GM12864 (cell line): ENCODE results near the gene CEP112.

Source experiments
- DNase-seq: peaks from one replicate; pipeline ENCODE4 v3.0.0-alpha.2; 2011; ENCODE audit warnings: low read depth
- H3K4me3 ChIP-seq: 2 replicates; pipeline ENCODE4 v1.5.1; 2011; ENCODE audit warnings: mild to moderate bottlenecking, low read depth, low read length, control low read depth
- TF ChIP-seq, protein P1 (sequence below): IDR thresholded peaks from 2 replicates; pipeline ENCODE4 v1.5.1; 2011; ENCODE audit warnings: low read depth, mild to moderate bottlenecking, moderate library complexity, low read length, control low read depth, inconsistent platforms; ENCODE audit errors: missing control alignments

CEP112 gene

DNA sequence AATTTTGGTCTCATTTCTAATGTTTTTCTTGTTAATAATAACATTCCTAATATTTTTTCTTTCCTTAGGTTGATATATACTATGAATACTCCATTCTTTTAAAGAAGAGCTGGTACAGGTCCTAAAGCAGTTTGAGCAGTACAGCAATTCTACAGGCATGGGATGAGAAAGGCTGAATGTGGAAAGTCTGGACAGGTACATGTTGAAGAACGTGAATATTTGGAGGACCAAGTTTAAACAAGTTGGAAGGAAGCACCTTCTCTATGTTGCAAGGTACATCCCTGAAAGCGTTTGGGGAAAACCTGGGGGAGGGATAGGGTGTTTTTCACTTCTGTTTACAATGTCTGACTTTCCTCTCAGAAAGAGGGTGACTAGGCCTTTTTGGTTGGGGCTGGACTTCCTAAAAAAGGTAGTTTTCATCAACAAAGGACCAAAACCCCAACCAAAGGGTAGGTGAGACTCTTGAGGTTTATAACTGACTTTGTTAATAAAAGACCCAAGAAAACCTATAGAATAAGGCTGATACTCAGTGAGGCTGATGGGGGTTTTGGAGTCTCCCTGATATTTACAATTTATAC is 534.6 kb downstream of the CEP112 start:
- no peak overlapping the region for H3K4me3 ChIP-seq
- TF ChIP-seq, protein P1, sequence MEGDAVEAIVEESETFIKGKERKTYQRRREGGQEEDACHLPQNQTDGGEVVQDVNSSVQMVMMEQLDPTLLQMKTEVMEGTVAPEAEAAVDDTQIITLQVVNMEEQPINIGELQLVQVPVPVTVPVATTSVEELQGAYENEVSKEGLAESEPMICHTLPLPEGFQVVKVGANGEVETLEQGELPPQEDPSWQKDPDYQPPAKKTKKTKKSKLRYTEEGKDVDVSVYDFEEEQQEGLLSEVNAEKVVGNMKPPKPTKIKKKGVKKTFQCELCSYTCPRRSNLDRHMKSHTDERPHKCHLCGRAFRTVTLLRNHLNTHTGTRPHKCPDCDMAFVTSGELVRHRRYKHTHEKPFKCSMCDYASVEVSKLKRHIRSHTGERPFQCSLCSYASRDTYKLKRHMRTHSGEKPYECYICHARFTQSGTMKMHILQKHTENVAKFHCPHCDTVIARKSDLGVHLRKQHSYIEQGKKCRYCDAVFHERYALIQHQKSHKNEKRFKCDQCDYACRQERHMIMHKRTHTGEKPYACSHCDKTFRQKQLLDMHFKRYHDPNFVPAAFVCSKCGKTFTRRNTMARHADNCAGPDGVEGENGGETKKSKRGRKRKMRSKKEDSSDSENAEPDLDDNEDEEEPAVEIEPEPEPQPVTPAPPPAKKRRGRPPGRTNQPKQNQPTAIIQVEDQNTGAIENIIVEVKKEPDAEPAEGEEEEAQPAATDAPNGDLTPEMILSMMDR = no peak
- DNase-seq = no peak

DNA sequence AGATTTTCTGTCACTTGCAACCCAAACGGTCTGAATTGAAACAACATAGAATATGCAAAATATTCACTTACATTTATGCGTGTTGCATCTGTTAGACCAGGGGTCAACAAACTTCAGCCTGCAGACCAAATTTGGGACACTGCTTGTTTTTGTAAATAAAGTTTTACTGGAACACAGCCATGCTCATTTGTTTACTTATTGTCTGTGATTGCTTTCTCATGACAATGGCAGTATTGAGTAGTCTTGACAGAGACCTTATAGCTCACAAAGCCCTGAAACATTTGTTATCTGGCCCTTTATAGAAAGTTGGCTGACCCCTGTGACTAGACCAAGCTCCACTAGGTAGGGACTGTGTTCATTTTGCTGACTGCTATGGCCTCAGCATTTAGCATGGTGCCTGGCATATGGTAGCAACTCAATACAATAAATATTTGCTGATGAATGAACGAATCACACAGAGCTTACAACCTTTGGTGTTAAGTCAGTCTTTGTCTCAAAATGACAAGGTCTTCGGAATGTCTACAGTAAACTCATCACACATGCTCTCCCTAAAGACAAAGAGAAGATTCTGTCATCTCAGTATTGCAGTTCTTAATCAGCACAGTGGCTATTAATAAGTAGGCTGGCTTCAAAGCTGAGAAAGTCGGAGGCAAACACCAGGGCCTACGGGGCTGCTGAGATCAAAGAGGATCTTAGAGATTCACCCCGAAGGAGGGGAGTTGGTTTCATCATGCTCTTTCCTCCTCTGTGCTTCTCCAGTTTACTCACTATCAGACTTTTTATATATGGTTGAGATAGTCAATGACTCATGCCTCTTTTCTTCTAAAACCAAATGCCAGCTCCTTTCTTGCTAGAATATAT is 535.3 kb downstream of the CEP112 start:
- TF ChIP-seq, protein P1 = no peak
- peak; percentile 21 for DNase-seq
- no peak overlapping the region for H3K4me3 ChIP-seq

DNA sequence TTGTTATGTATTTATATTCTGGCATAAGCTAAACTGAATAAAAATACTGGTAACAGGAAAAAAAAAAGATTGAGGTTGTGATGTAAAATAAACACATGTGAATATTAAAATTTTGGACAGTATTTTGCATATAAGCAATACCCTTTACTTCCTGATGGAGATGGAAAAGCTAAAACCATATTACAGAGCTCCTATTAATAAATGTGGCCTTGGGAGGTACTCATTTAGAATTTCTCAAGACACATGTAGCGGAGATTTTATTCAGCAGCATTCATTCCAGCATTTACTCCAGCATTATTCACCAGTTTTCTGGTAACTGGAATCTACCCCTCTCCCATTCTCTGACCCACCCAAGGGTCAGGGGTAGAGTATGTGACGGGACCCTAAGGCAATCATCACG is 536.2 kb downstream of the CEP112 start:
- TF ChIP-seq, protein P1 = no peak
- H3K4me3 ChIP-seq = no peak overlapping the region
- DNase-seq = no peak

DNA sequence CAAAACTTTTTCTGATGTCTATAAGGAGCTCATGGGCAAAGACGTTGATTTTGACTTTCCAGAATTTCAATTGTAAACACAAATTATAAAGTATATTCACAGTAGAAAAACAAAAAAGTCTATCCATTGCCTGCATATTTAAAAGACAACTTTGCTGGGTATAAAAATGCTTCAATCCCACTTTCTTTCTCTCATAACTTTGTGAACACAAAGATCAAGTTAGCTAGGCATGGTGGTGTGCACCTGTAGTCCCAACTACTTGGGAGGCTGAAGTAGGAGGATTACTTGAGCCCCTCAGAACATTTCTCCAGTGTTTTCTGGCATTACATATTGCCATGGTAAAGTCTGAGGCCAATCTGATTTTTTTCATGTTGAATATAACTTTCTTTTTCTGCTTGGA is 547.4 kb downstream of the CEP112 start:
- TF ChIP-seq, protein P1 = no peak
- no peak overlapping the region for H3K4me3 ChIP-seq
- DNase-seq = no peak

DNA sequence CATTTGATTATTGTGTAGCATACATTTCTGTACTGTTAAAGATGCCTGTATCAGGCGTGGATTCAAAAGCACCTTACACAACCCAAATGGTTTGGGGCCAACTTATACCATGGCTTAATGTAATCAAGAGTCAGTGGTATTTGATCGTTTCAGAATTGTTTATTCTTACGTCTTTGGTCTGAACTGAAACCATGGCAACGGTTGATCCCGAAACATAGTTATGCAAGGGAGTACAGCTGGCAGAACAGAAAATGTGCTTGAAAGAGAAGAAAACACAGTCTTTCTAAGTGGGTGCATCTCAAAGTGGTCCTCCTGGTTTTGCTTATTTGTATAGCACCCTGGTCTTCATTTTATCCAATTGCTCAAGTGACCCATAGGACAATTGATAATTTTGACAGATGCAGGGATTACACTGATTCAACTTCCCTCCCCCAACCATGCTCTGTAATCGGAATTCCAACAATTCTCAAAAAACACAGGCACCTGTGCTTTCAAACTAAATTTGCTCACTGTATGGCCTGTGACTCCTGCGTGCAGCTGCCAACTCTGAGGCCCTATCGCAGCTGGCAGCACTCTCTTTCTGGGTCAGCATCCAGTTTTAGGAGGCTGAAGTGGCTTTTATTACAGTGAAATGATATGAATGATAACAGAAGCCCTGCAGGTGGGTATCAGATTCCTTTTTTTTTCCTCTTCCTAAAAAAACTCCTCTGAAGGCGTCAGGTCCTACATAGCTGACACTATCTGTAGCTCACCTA is 553.5 kb downstream of the CEP112 start:
- no peak for DNase-seq
- no peak overlapping the region for H3K4me3 ChIP-seq
- TF ChIP-seq, protein P1 = no peak

DNA sequence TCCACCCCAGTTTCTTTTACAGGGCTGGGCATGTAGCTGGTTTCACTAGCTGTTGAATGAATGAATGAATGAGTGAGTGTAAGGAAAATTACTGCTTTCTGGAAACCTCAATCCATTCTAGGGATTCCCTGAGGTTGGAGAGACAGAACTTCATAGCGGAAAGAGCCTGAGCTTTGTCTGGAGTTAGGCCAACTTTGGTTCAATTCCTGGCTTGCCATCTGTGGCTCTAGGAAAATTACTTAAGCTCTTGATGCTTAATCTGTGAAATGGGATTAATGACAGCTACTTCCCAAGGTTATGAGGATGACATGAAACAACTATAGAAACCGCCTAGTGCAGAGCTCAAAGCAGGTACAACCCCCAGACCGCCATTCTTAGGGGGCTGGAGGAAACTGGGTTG is 554.1 kb downstream of the CEP112 start:
- DNase-seq = no peak
- H3K4me3 ChIP-seq = no peak overlapping the region
- TF ChIP-seq, protein P1 = no peak
